H1 (cell line): ENCODE data around the gene NCAPG2. TPM values are rescaled to one million over a fixed set of nuclear protein-coding genes. Genes with fewer than 3 reads are reported as not detected.

Experiments used
- E2F6 ChIP-seq: IDR thresholded peaks from 2 replicates; pipeline ENCODE4 v1.6.1; 2012; ENCODE audit warnings: inconsistent platforms
- EP300 ChIP-seq, 2 experiments: IDR thresholded peaks; 1 replicate in 1 of 2; 2 replicates in 1 of 2; pipeline ENCODE4 v1.6.1; 2011 to 2012; ENCODE audit warnings: low read depth in 2 of 2, low read length in 2 of 2, mild to moderate bottlenecking in 2 of 2, borderline replicate concordance in 1 of 2, inconsistent platforms in 1 of 2, moderate library complexity in 1 of 2
- JUND ChIP-seq: IDR thresholded peaks from 2 replicates; pipeline ENCODE4 v1.6.1; 2011; ENCODE audit warnings: mild to moderate bottlenecking, improper control_type of control experiment, low read length
- RAD21 ChIP-seq, 2 experiments: IDR thresholded peaks in 1 of 2; conservative IDR thresholded peaks in 1 of 2; 2 replicates each; pipeline ENCODE4 v1.6.1; 2011; ENCODE audit warnings: low read depth in 2 of 2, low read length in 2 of 2, improper control_type of control experiment in 1 of 2, inconsistent platforms in 1 of 2, mild to moderate bottlenecking in 1 of 2, moderate library complexity in 1 of 2
- RXRA ChIP-seq: IDR thresholded peaks from 2 replicates; pipeline ENCODE4 v1.6.1; 2011; ENCODE audit warnings: low read depth, mild to moderate bottlenecking, low read length, moderate library complexity; ENCODE audit not compliant: insufficient read depth
- SP1 ChIP-seq: IDR thresholded peaks from 2 replicates; pipeline ENCODE4 v1.6.1; 2011; ENCODE audit warnings: low read depth, low read length
- TAF7 ChIP-seq: optimal IDR thresholded peaks from 2 replicates; pipeline ENCODE3; 2011; ENCODE audit warnings: low read depth, mild to moderate bottlenecking, inconsistent platforms, low read length, moderate library complexity, borderline replicate concordance
- polyA plus RNA-seq, 7 experiments: library from polyadenylated mRNA; depleted of rRNA in 3 of 7; stranded (reverse) in 5 of 7; unstranded in 2 of 7; fragments of >200 nt in 5 of 7; fragments of 200-250 nt in 2 of 7; gene quantifications; 1 replicate in 5 of 7; 2 replicates in 1 of 7; 4 replicates in 1 of 7; pipeline versions ENCODE4 v1.2.1 to v1.2.3, GENCODE V29; 2011 to 2013; ENCODE audit warnings: missing spikeins in 2 of 7, mixed read lengths in 2 of 7
- total RNA-seq: library from RNA; stranded (reverse); fragmentation: NEBNext Ultra II Directional; extraction: Animal tissue kit (Norgen Biotek cat#: 25700); gene quantifications from 2 replicates; pipeline ENCODE4 v1.2.1, GENCODE V29; 2021

NCAPG2 gene
- total and polyA plus RNA-seq, 2 of the 8 experiments (the other 6 are each of a cell fraction or from before 2014, with no cell fraction given), result 49.9 to 119 TPM

- TF ChIP-seq TAF7 (no peak), RAD21 (IDR thresholded peaks at IDR 0.05 in 1 of 2, conservative IDR thresholded peaks at IDR 0.05 in 1 of 2; ENCODE audit: low read depth in 2 of 2, low read length in 2 of 2) (no peak), SP1 (no peak), JUND (no peak), RXRA (no peak), E2F6 (no peak), EP300 (IDR thresholded peaks at IDR 0.05; ENCODE audit: borderline replicate concordance in 1 of 2, low read depth in 2 of 2, low read length in 2 of 2) (no peak)
Observed at GRCh38 chr7:158583810-158584209, 120.8 kb downstream of the NCAPG2 start (continued).
